IgD-negative memory B cell (primary cell): ENCODE measurements around the gene ARNT2. TPM values are rescaled to one million over a fixed set of nuclear protein-coding genes. Genes with fewer than 3 reads are reported as not detected.

ENCODE experiments used
- H3K27ac Mint-ChIP-seq, 3 donors: one replicate each; pipeline ENCODE4 v1.8.0; 2020 to 2022; ENCODE audit warnings: mild to moderate bottlenecking in 3 of 3, mixed read lengths in 3 of 3, moderate library complexity in 1 of 3
- H3K27me3 Mint-ChIP-seq: one replicate; pipeline ENCODE4 v1.8.0; 2021; ENCODE audit warnings: mixed read lengths
- H3K36me3 Mint-ChIP-seq: one replicate; pipeline ENCODE4 v1.8.0; 2020; ENCODE audit warnings: mild to moderate bottlenecking, mixed read lengths
- H3K4me1 Mint-ChIP-seq, 3 donors: one replicate each; pipeline ENCODE4 v1.8.0; 2020 to 2022; ENCODE audit warnings: mixed read lengths in 3 of 3, mild to moderate bottlenecking in 1 of 3
- H3K4me3 Mint-ChIP-seq, 4 donors: one replicate each; pipeline ENCODE4 v1.8.0; 2020 to 2022; ENCODE audit warnings: mild to moderate bottlenecking in 4 of 4, mixed read lengths in 4 of 4, moderate library complexity in 3 of 4
- H3K9me3 Mint-ChIP-seq, 3 donors: one replicate each; pipeline ENCODE4 v1.8.0; 2020 to 2021; ENCODE audit warnings: mixed read lengths in 3 of 3, mild to moderate bottlenecking in 1 of 3
- polyA plus RNA-seq: library from polyadenylated mRNA; unstranded; fragments of 300-500 nt; fragmentation: Illumina TruSeq; gene quantifications from one replicate; pipeline ENCODE4 v1.2.3, GENCODE V29; 2021

Gene ARNT2
- polyA plus RNA-seq, 1 donor from 2014 or later = not detected

DNA sequence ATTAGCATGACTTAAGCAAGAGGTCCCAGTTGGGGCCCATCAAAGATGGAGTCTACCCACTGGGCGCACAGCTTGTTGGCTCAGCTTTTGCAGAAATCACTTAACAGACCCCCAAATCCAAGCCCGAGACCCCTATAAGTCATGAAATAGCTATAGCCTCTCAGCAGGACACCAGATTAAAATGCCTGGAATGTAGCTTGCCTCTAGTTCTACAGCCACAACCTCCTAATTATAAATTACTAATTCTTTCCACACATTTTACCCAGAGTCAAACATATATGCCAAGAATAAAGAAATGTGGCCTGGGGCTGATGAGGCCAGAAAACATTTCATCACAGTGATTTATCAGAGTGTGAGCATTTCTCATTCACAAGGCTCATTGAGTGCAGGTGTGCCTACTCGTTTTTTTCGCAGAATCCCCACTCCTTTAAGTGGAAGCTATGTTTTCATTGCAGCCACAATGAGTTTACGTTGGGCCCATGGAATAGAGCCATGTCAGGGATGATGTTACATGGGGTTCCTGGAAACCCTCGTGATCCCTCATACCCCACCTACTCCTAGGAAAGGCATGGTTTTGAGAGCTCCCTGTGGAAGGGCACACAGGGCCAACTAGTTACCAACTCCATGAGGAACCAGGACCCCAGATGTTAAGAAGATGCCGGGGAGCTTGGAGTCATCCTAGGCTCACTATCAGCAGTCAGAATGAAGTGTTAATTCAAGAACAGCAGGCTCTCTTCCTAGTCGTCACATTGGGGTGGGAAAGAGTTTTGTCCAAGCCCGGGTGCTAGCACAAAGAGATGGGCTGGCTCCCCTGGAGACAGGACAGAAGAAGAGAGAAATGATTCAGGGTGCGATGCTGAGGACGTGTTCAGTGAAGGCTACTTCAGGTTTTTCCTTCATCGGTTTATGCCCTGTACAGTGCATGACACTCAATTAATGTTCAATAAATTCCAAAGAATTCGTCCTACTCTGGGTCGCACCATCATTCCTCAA lies 200.7 kb downstream of the ARNT2 start:
- H3K27me3 Mint-ChIP-seq = peaks cover 8% of the 10 kb centered on the region
- H3K27ac Mint-ChIP-seq = no peak overlapping the region
- no peaks in the 10 kb centered on the region for H3K4me1 Mint-ChIP-seq
- no peaks in the 10 kb centered on the region for H3K36me3 Mint-ChIP-seq
- H3K4me3 Mint-ChIP-seq = no peak overlapping the region
- H3K9me3 Mint-ChIP-seq = peaks cover 0 to 2% (median 0%) of the 10 kb centered on the region in 3 donors

DNA sequence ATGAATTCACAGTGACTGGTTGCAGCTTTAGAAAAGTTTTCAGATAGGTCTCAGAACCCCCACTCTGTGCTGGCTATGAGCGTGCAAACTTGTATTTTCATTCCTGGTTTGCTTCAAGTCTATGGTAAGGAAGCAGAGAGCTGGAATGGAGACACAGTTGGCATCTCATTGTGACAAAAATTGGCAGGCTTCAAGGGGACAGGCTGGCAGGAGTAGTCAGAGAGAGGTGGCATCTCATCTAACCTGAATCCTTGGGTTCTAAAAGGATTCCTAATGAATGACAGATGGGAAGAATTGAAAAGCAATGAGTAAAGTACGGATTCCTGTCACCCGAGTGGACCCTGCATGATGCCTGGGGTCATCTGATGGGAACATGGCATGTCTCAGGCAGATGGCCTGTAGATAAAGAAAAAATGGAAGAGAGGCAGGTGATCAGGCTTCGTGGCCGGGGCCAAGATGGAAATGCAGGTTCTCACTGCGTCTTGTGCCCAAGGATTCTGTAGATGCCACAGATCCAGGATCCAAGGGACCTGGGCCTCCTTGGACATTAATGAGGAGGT lies 201.5 kb downstream of the ARNT2 start:
- Mint-ChIP-seq H3K36me3 (no peaks in the 10 kb centered on the region), H3K27ac (no peak overlapping the region), H3K9me3 (peaks cover 0 to 2% (median 0%) of the 10 kb centered on the region in 3 donors), H3K4me1 (no peaks in the 10 kb centered on the region), H3K27me3 (peaks cover 8% of the 10 kb centered on the region), H3K4me3 (no peak overlapping the region)

DNA sequence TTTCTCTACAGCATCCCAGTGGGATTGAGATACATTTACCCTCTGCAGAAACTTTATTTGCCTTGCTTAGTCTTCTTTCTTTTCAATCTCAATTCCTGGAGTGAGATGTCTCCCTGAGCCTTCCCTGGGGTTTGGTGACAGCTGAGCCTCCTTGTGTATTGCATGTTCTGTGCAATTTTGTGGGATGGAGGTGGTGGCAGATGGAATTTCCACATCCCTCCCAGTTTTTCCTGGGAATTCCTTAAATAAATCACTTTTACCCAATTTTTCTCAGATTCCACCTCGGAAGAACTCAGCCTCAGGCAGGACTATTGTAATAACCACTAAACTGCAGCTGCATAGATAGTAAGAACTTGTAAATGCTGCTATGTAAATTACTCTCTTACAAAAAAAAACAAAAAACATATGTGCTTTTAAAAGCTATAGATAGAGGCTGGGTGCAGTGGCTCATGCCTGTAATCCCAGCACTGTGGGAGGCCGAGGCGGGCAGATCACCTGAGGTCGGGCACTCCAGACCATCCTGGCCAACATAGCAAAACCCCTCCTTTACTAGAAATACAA lies 202.4 kb downstream of the ARNT2 start:
- Mint-ChIP-seq H3K27ac (no peak overlapping the region), H3K36me3 (no peaks in the 10 kb centered on the region)

DNA sequence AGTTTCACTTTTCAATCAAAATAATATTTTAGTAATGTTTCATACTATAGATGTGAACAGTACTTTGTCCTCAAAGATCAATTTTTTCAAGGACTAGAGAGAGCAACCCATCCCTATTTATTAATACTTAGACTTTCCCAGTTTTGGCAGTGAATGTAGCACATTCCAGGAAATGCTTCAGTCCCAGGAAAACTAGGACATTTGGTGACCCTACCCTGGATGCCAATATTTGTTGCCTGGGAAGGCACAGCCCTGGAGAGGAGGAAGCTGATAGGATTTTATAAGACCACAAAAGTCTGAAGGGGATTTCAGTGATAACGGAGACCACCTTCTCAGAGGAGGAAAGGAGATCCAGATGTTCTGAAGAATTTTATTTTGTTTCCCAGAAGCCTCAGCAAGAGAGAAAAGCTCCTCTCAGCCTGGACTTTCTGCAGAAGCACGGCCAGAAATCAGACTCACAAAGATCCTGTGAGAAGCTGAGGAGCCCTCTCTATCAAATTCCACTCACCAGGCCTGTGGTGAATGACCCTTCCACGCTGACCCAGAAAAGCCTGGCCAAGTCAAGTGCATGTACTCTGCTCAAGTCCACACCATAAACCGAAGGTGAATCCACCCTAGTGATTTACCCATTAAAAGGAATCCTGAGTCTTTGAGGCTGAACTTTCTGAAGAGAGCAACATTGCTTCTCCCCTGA lies 203.3 kb downstream of the ARNT2 start:
- Mint-ChIP-seq H3K27ac (no peak overlapping the region), H3K4me3 (no peak overlapping the region), H3K36me3 (no peaks in the 10 kb centered on the region), H3K27me3 (peaks cover 8% of the 10 kb centered on the region), H3K9me3 (peaks cover 0 to 2% (median 0%) of the 10 kb centered on the region in 3 donors), H3K4me1 (no peaks in the 10 kb centered on the region)

More for the DNA sequence above, 202.4 kb downstream of the ARNT2 start:
- Mint-ChIP-seq H3K27me3 (peaks cover 8% of the 10 kb centered on the region), H3K4me3 (no peak overlapping the region), H3K9me3 (peaks cover 0 to 2% (median 0%) of the 10 kb centered on the region in 3 donors), H3K4me1 (no peaks in the 10 kb centered on the region)

DNA sequence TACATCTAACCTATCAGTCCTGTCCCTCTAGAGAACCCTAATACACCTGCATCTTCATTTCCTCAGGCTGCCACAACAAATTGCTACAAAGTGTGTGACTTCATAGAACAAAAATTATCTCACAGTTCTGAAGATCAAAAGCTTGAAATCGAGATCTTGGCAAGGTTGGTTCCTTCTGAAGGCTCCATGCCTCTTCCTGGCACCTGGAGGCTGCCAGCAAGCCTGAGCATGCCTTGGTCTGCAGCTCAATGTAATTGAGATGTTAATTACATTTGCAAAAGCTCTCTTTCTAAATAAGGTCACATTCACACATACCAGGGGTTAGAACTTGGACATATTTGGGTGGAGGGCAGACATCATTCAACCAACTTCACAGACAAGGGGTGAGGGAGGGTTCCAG lies 204.5 kb downstream of the ARNT2 start:
- H3K27ac Mint-ChIP-seq = no peak overlapping the region

DNA sequence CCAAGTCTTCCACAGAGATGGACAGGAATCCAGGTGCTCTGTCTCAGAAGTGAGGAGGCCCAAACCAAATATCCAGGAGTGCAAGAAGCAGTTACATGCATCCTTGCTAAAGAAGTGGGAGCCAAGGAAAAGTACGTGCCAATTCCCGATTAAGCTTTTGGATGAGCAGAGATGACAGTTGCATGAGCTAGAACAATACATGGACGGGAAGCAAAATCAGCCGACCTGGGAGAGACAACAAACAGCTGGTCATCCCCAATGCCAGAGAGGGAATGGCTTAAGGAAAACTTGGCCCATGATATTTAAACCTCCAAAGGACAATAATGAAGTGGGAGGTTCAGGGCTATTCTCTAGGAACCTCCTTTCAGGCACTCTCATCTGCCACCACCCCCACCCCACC lies 204.9 kb downstream of the ARNT2 start:
- no peak overlapping the region for H3K27ac Mint-ChIP-seq
- no peaks in the 10 kb centered on the region for H3K4me1 Mint-ChIP-seq
- H3K36me3 Mint-ChIP-seq = no peaks in the 10 kb centered on the region
- H3K9me3 Mint-ChIP-seq = peaks cover 0 to 2% (median 0%) of the 10 kb centered on the region in 3 donors
- no peak overlapping the region for H3K4me3 Mint-ChIP-seq
- peaks cover 8% of the 10 kb centered on the region for H3K27me3 Mint-ChIP-seq

More for the DNA sequence above, 204.5 kb downstream of the ARNT2 start:
- Mint-ChIP-seq H3K27me3 (peaks cover 8% of the 10 kb centered on the region), H3K4me3 (peak overlapping the region in 1 of 4 donors; percentile 58), H3K36me3 (no peaks in the 10 kb centered on the region), H3K4me1 (no peaks in the 10 kb centered on the region), H3K9me3 (peaks cover 0 to 2% (median 0%) of the 10 kb centered on the region in 3 donors)

DNA sequence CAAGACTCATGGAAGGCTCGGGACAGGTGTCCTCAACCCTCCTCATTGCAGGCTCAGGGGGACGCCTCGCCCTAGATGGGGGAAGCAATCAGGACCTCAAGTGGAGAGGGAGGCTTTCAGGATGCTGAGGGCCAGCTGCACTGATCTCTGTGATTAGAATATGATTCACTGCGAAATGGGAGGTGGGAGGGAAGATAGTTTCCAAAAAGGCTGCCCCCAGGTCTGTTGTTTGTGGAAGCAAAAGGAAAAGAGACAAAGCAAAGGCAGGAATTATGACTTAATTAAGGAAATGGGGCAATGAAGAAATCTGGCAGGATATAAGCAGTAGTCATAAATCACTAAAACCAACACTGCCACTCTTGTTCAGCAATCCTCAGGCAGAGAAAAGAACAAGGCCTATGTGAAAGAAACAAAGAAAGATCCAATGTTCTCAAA lies 205.3 kb downstream of the ARNT2 start:
- no peak overlapping the region for H3K4me3 Mint-ChIP-seq

DNA sequence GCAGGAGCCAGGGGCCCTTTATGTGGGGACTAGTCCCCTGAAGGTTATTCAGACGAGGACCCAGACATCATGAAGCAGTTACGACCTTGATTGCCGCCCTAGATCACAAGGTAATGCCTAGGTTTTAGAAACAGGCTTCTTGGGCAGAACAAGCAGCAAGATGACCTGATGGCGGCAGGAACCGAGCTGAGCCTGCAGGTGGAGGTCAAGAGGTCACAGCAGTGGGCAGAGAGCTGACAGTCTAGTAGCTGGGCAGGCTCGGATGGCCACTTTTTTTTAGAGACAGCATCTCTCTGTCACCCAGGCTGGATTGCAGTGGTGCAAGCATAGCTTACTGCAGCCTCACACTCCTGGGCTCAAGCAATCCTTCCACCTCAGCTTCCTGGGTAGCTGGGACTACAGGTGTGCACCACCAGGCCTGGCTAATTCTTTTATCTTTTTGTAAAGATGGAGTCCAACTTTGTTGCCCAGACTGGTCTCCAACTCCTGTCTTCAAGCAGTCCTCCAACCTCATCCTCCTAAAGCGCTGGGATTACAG lies 207.4 kb downstream of the ARNT2 start:
- no peak overlapping the region for H3K4me3 Mint-ChIP-seq

More for the DNA sequence above, 205.3 kb downstream of the ARNT2 start:
- Mint-ChIP-seq H3K9me3 (no peaks in the 10 kb centered on the region), H3K27ac (no peak overlapping the region), H3K4me1 (no peaks in the 10 kb centered on the region), H3K36me3 (no peaks in the 10 kb centered on the region), H3K27me3 (peaks cover 6% of the 10 kb centered on the region)

DNA sequence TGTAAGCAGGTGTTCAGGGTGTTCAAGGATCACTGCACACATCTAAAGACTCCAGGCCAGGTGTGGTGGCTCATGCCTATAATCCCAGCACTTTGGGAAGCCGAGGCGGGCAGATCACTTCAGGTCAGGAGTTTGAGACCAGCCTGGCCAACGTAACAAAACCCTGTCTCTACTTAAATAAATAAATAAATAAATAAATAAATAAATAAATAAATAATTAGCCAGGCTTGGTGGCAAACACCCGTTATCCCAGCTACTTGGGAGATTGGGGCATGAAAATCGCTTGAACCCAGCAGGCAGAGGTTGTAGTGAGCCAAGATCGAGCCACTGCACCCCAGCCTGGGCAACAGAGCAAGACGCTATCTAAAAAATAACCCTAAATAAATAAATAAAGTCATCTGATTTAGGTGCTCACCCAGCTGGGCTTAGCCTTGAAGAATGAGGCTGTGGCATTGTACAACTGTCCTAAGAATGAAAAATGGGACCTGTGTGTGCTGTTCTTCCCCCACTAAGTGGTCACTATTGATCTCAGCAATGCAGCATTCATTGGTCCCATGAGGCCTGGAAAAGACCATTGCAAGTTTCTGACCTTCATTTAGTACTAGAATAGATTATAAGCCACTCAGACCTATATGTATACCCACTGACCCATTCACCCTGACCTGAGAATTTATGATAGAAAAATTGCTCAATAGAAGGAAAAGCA lies 208.1 kb downstream of the ARNT2 start:
- peaks cover 7% of the 10 kb centered on the region for H3K27me3 Mint-ChIP-seq
- H3K4me3 Mint-ChIP-seq = no peak overlapping the region
- H3K27ac Mint-ChIP-seq = no peak overlapping the region
- no peaks in the 10 kb centered on the region for H3K4me1 Mint-ChIP-seq
- no peaks in the 10 kb centered on the region for H3K36me3 Mint-ChIP-seq
- H3K9me3 Mint-ChIP-seq = peaks cover 0 to 1% (median 0%) of the 10 kb centered on the region in 3 donors

More for the DNA sequence above, 207.4 kb downstream of the ARNT2 start:
- H3K27ac Mint-ChIP-seq = no peak overlapping the region
- H3K36me3 Mint-ChIP-seq = no peaks in the 10 kb centered on the region
- H3K27me3 Mint-ChIP-seq = peaks cover 7% of the 10 kb centered on the region
- peaks cover 0 to 1% (median 0%) of the 10 kb centered on the region in 3 donors for H3K9me3 Mint-ChIP-seq
- no peaks in the 10 kb centered on the region for H3K4me1 Mint-ChIP-seq

DNA sequence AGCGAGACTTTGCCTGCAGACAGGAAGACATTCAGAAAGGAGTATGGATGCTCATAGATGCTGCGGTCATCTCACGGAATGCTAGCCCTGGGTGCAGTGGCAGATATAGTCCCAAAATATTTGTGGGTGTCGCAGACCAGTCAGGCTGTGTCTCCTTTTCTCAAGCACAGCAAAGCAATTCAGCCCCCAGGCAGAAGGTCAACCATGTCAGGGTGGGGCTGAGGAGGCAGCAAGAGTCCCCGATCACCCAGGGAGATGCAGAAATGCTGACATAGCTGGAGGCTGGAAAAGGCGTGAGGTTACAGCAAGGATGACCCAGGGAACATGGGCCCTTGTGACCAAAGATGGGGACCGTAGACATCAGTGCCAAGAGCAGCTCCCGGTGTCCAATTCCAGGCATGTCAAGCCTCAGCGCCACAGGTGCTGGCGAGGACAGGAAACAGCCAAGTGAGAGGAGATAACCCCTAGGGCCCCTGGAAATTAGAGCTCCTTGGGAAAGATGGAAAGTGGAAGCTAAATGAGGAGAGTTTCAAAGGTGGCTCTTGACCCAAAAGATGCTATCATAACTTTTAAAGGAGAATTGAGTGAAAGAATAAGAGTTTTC lies 209.7 kb downstream of the ARNT2 start:
- H3K9me3 Mint-ChIP-seq = peaks cover 0 to 1% (median 0%) of the 10 kb centered on the region in 3 donors
- no peaks in the 10 kb centered on the region for H3K36me3 Mint-ChIP-seq
- no peak overlapping the region for H3K4me3 Mint-ChIP-seq
- H3K27ac Mint-ChIP-seq = peak overlapping the region in 1 of 3 donors; percentile 13
- peaks cover 4% of the 10 kb centered on the region for H3K27me3 Mint-ChIP-seq
- H3K4me1 Mint-ChIP-seq = no peaks in the 10 kb centered on the region

DNA sequence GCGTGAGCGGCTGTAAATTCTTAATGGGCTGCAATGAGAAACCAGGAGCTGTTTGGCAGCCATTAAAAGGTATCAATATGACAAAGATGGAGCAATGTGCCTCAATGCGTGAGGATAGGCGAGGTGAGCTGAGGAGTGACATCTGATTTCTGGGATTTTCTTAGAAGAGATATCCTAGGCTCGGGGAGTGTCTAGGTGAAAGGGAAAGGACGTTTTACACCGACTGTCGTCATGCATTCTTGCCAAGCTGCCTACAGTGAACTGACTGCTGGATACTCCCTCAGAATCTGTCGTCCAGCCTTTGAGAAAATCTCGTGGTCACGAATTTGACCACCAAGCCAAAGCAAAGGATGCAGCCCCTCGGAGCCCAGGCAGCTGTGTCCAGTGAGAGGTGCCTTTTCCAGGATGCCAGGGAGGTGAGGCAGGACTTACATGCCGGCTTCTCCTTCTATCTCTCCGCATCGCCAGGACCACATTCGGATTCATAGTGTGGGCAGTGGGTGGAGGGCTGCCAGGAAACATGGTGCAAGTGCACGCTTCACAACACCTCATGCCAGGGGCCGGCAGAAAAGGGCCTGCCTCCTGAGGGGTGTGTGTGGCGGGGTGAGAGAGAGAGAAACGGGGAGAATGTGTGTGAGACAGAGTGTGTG lies 210.7 kb downstream of the ARNT2 start:
- peaks cover 0 to 1% (median 0%) of the 10 kb centered on the region in 3 donors for H3K9me3 Mint-ChIP-seq
- peaks cover 7% of the 10 kb centered on the region for H3K27me3 Mint-ChIP-seq
- no peaks in the 10 kb centered on the region for H3K36me3 Mint-ChIP-seq
- no peak overlapping the region for H3K4me3 Mint-ChIP-seq
- peak overlapping the region in 1 of 3 donors; percentile 7 for H3K27ac Mint-ChIP-seq
- H3K4me1 Mint-ChIP-seq = no peaks in the 10 kb centered on the region

DNA sequence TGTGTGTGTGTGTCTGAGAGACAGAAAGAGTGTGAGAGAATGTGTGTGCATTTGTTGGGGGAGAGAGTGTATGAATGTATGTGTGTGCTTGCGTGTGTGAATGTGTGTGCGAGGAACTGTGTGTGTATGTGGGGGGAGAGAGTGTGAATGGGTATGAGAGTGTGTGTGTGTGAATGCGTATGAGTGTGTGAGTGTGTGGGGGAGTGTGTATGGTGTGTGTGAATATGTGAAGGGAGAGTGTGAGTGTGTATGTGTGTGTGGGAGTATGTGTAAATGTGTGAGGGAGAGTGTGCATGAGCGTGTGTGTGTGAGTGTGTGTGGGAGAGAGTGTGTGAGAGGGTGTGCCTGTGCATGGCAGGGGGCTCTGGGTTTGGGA lies 211.2 kb downstream of the ARNT2 start:
- H3K4me1 Mint-ChIP-seq = no peaks in the 10 kb centered on the region
- H3K27ac Mint-ChIP-seq = no peak overlapping the region
- no peak overlapping the region for H3K4me3 Mint-ChIP-seq
- peaks cover 0 to 1% (median 0%) of the 10 kb centered on the region in 3 donors for H3K9me3 Mint-ChIP-seq
- H3K36me3 Mint-ChIP-seq = no peaks in the 10 kb centered on the region
- H3K27me3 Mint-ChIP-seq = peaks cover 7% of the 10 kb centered on the region

DNA sequence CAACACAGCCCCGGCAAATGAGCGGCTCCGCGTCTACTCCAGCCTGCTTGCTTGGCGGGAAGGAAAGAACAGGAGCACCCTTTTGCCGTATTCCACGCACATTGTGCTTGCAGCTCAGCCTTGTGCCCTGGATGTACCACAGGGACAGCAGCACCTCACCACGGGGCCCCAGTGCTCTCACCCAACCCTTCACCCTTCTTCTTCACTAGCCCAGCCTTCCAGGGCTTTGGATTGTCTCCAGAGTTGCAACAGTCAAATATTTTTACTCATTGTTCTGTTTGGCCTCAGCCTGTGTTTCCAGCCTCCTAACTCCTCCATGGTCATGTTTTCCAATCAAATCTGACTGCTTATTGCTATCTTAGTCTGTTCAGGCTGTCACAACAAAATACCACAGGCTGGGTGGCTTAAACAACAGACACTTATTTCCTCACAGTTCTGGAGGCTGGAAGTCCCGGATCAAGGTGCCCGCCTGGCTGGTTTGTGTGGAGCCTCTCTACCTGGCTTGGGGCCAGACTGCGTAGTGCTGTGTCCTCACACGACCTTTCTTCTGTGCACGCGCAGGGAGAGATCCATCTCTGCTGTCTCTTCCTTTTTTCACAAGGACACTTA lies 211.7 kb downstream of the ARNT2 start:
- peaks cover 9% of the 10 kb centered on the region for H3K27me3 Mint-ChIP-seq
- no peak overlapping the region for H3K4me3 Mint-ChIP-seq
- H3K4me1 Mint-ChIP-seq = no peaks in the 10 kb centered on the region
- H3K36me3 Mint-ChIP-seq = no peaks in the 10 kb centered on the region
- no peak overlapping the region for H3K27ac Mint-ChIP-seq
- peaks cover 0 to 1% (median 0%) of the 10 kb centered on the region in 3 donors for H3K9me3 Mint-ChIP-seq
